PC-3 (cell line): Measurements from ENCODE around the gene NFAM1. TPM values are rescaled to one million over a fixed set of nuclear protein-coding genes. Genes with fewer than 3 reads are reported as not detected.

ENCODE experiments used
- total RNA-seq: library from RNA; depleted of rRNA; stranded (reverse); fragments of >200 nt; gene quantifications from 2 replicates; pipeline ENCODE4 v1.2.3, GENCODE V29; 2014; rRNA removed

Gene NFAM1
- total RNA-seq, 1 experiment from 2014 or later: 0.11 TPM

Other genes starting within 250 kb of the NFAM1 start
- gene TCF20, start 161.8 kb downstream of the NFAM1 start, total RNA-seq: 36.0 and 37.0 TPM in 2 replicates
- 50.2 and 71.9 TPM in 2 replicates for gene RRP7A, start 87.4 kb upstream of the NFAM1 start, total RNA-seq
- gene SERHL2, start 121.6 kb upstream of the NFAM1 start, total RNA-seq: 4.9 and 5.4 TPM in 2 replicates
- 32.4 and 47.2 TPM in 2 replicates for gene POLDIP3, start 182.5 kb upstream of the NFAM1 start, total RNA-seq
- gene ATP5MGL, start 208.2 kb upstream of the NFAM1 start, total RNA-seq: not detected in 2 replicates
- 64.2 and 73.3 TPM in 2 replicates for gene CYB5R3, start 217.0 kb upstream of the NFAM1 start, total RNA-seq